Epidermal melanocyte (primary cell): ENCODE results near the gene DCST1.

Source experiments
- DNase-seq: peaks from one replicate; pipeline ENCODE4 v3.0.0; 2011; ENCODE audit warnings: low spot score; ENCODE audit not compliant: insufficient read length

The DCST1 gene

DNA sequence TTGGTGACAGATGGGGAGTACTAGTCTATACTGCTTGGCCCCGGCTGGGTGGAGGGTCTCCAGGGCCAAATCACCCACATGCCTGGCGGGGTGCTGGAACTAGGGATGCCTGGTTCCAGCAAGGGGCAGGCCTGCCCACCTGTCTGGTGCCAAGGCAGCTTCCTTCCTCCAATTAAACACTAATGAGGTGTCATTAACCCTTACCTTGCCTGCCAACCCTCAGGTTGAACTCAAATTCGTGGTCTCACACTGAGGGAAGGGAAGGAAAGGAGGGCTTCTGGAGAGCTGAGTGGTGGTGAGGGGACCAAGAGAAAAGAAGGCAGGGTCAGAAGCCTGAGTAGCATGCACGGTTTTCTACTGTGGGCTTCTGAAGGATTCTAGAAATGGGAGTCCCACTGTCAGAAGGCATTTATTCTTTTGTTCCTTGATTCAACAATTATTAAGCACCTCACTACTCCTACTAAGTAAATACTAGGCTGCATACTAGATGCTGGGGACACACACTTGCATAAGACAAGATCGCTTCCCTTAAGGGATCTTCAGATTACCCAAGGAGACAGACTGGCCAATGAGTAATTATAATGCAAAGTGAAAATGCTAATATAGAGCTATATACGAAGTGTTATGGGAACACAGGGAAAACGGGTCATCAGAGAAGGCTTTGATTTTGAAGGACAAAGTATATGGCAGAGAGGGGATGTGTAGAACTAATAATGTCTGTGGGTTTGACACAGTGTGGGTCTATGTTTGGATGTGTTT lies 39.1 kb downstream of the DCST1 start:
- no peak for DNase-seq

DNA sequence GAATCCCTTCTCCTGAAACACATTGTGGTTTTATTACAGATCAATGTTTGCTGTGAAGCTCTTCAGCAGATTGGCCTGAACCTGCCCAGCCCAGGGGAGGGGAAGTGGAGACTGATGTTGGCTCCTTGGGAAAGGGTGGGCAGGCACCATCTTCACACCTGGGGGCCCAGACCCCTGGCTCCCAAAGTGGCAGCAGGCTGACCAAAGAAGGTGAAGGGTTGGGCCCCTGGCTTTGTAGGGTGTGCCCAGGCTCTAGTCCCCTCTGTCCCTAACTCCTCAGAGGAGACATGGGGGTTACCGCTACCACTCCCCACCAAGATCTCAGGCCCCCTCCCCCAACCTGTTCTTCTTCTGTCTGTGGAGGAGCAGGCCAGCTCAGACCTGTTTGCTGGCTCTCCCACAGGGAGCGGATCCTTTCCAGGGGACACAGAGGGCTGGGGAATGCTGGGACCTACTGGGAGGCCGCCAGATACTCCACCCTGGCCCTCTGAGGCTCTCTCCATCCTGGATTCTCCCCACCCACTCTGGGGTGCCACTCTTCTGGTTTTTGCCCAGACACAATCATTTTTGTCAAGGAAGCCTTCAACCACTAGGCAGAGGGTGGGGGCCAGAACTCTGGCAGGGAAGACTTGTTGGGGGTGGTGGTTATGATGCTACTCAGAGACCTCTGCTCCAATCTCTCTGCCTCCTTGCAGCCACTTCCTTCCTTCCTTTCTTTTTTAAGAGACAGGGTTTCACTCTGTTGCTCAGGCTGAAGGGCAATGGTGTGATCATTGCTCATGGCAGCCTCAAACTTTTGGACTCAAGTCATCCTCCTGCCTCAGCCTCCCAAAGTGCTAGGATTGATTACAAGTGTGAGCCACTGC lies 40.0 kb downstream of the DCST1 start:
- DNase-seq: no peak

DNA sequence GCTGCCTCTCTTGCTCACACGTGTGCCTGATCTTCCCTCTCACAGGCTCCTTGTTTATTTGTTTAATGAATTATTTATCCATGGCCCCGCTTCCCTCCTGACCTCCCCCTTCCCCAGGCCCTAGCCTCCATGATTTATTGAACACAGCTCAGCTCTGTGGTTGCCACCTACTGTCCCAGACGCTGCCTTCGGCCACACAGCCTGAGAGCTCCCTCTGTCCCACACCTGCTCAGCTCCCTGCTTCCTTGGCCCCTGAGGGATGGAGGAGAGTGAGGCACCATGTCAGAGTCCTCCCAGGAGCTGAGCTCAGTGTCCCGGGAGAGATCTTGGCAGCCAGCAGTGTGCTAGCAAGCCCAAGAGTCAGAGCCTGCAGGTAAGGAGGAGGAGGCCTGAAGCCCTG lies 41.9 kb downstream of the DCST1 start:
- no peak for DNase-seq

- no peak for DNase-seq
Measured at GRCh38 chr1:155076371-155076770, 42.7 kb downstream of the DCST1 start.

DNA sequence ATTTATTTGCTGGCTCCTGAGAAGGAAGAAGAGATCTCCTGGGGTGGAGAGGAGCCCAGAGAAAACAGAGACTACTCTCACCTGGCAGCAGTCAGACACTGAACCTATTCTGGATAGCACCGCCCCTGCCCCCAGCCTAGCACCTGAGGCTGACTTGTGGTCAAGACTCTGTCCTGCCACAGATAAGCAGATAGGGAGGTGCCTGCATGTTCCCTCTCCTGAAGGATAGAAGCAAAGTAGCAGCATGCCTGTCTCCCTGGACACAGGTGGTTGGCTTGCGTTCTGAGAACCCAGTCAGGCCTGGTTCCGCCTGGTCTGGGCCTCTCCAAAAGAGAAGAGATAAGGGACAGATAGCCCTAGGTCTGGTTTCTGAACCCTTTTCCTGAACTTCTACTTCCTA lies 43.7 kb downstream of the DCST1 start:
- DNase-seq: no peak

GRCh38 chr1:155077758-155078445 lies 44.3 kb downstream of the DCST1 start:
- no peak for DNase-seq

GRCh38 chr1:155078469-155079209 lies 45.0 kb downstream of the DCST1 start, which contains the start of gene EFNA3:
Gene EFNA3 (plus strand): TSS chr1:155078837. CDS start chr1:155078942, 105 bp downstream.
- peak; percentile 89 for DNase-seq

DNA sequence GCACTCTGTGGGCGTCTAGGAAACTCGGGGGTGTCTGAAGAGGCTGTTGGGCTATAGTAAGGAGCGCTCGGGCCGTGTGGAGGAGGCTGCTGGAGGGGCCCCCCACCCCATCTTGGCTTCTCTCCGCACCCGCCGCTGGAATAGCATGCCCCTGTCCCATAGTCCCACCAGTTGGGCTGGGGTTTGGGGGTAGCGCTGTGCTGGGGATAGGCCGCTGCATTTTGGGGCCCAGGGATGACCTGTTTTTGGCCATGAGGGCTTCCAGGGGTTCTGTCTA lies 45.5 kb downstream of the DCST1 start:
- no peak for DNase-seq

- DNase-seq: no peak
Measured at GRCh38 chr1:155079487-155080311, 46.1 kb downstream of the DCST1 start.

- no peak for DNase-seq
Measured at GRCh38 chr1:155080312-155081228, 46.9 kb downstream of the DCST1 start.

- DNase-seq: no peak
Measured at GRCh38 chr1:155081472-155082300, 48.1 kb downstream of the DCST1 start.

- no peak for DNase-seq
Measured at GRCh38 chr1:155082301-155083051, 48.9 kb downstream of the DCST1 start.

- DNase-seq: no peak
Measured at GRCh38 chr1:155083052-155083541, 49.5 kb downstream of the DCST1 start.

DNA sequence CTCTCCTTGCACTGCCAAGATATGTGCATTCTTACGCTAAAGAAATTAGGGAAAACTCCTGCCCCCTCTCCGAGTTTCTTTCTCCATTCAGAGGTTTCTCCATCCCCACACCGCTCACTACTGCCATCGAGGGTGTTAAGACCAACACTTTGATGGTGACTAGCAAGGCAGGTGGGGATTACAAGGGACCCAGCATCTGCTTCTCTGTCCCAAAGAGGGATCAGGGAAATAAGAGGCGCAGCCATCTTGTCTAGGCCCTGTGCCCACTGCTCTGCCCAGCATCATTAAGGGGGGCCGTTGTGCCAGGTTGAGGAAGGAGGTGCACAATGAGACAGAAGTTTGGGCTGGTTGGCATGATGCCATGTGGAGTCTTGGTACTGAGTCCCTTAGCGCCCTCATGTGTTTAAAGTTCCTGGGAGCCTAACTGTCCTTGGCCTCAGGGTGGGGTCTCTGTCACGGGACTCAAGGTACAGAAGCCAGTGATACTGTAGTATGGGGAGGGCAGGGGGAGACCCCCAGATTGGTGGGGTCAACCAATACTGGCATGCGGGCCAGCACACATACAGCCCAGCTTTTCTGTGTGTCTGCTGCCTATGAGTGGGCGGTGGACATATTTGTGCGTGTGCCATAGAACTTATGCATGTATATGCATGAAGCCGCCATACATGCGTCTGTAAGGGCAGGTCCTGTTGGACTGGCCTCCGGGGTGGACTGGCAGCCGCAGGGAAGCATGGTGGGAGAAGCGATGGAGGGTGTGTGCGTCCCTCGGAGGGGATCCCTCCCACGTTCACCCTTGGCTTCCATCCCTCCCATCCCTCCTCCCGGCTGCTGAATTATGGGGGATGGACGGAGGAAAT lies 50.5 kb downstream of the DCST1 start:
- no peak for DNase-seq

DNA sequence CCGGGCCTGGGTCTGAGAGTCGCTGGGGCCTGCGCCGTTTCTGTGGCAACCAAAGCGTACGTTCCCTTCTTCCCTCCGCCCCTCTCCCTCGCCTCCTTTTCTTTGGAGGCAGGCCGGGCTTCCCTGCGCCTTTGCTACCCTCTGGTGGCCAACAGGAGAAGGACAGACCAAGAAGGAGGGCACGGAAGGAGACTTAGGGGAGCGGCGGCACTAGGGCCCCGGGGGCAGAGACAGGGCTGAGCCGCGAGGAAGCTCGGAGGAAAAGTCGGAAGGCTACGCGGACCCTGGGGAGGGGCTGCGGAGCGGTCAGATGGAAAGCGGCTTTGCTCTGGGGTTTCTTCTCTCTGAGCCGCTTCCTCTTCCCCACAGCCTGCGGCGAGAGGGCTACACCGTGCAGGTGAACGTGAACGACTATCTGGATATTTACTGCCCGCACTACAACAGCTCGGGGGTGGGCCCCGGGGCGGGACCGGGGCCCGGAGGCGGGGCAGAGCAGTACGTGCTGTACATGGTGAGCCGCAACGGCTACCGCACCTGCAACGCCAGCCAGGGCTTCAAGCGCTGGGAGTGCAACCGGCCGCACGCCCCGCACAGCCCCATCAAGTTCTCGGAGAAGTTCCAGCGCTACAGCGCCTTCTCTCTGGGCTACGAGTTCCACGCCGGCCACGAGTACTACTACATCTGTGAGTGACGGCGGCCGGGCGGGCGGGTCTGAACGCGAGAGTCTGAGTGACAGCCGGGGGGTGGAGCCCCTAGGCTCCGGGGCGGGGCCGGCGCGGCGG lies 51.3 kb downstream of the DCST1 start:
- peak; percentile 99 for DNase-seq

DNA sequence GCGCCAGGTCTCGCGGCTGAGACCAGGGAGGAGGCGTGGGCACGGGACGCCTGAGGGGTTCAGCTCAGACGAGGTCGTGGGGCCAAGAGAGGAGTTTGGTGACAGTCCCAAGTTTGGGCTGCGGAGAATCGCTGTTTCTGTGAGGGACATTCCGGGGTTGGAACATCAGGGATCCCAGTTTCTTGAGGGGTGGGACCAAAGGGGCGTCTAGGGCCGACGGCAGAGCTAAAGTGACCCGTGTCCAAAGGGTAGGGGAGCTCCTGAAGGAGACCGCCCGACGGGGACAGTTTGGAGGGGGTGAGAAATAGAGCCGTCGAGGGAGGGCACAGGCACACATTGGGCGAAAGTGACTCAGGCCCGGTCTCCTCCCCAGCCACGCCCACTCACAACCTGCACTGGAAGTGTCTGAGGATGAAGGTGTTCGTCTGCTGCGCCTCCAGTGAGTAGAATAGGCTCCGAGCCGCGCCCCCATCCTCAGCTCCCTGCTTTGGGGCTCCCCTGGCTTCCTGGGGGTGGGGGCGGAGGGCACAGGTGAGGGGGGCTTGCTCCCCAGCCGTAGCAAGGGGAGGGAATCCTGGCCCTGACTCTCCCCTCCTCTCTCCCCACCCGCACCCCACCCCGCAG lies 52.0 kb downstream of the DCST1 start:
- DNase-seq: no peak
